SIG-M5 treated with dmso at 0.1 percent for 504 hours (cell line): ENCODE measurements around the gene LAMA1.

Experiments
- DNase-seq: peaks from one replicate; lab custom pipeline; 2025; ENCODE audit not compliant: unreplicated experiment; lab: John Stamatoyannopoulos, UW

The LAMA1 gene

DNA sequence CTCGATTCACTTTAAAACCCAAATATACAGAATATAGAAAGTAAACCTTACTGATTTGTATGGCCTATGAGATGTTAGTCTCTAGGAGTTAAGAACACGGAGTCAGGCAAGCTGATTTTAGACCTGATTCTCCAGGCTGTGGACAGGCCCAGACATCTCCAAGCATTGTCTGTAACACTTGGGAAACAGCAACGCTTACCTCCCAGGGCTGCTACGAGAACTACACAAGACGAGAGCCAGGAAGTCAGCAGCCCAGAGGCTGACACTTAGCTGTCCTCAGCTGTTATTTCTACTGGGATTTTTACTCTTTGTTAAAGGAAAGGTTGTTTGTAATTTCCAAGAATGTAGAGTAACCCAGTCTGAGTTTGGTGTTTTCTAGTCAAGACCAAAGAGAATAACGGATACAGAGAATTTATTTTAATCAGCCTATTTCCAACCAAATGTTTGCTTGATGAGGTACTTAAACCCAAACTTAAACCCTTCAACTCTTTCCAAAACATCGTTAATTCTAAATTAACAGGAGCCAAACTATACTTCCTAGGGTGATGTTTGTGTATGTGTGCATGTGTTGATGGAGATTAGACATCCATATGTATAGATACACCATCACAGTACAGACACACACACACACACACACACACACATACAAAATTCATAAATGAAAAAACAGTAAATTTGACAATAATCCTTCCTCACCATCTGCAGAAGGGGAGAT lies 123.4 kb downstream of the LAMA1 start:
- DNase-seq = no peak

DNA sequence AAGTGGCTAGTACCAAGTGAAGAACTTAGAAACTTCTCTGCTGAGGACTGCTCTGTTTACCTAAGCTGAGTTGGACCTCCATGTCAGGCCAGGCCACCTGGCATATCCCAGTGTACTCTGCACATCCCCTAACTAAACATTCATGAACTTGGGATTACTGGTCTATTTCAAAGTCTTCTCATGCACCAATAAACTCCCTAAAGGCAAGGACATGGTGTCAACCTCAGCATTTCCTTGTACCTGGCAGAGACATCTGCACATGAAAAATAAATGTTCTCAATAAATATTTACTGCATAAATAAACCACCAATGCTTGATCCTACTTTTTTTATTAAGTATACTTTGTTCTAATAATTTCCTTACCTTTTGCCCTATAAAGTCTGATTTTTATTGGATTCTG lies 124.8 kb downstream of the LAMA1 start:
- no peak for DNase-seq

- DNase-seq = no peak
Observed at GRCh38 chr18:6983366-6983765, 134.2 kb downstream of the LAMA1 start.

DNA sequence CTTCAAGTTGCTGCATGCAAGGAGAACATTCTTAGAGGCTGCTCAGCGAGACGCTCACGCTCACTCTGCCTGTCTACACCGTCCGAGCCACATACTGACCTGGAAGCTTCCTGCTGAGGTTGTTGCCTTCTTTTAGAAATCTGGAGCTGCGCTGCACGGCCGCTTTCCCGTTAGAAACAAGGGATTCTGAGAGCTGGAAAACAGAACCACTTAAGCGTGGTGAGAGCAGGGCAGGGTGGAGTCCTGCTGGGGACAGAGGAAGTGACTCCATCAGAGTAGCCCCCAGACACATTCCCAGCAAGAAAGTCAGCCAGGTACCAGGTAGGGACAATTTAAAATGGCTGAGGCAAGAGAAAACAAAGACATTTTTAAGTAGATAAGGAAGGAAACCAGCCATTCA lies 135.2 kb downstream of the LAMA1 start:
- DNase-seq = no peak

- DNase-seq = no peak
Observed at GRCh38 chr18:6980363-6980762, 137.2 kb downstream of the LAMA1 start.

- DNase-seq = no peak
Observed at GRCh38 chr18:6979954-6980353, 137.6 kb downstream of the LAMA1 start.

- no peak for DNase-seq
Observed at GRCh38 chr18:6976935-6977334, 140.7 kb downstream of the LAMA1 start.

DNA sequence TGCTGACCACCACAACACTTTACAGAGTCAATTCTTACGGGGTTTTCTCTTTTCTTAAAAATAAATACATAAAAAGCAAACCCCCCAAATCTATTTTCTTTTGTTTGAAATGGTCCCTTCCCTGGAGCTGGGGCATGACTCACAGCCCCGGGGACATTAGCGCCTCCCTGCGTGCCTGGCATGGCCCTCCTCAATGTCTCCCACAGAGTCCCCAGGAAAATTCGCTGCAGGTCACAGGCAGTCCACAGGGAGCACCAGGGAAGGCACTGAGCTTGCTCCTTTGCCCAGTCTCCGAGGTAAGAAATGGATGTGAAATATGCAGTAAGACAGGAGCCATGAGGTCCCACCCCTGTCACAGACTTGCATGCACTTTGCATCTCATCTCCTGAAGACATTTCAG lies 142.5 kb downstream of the LAMA1 start:
- no peak for DNase-seq

- no peak for DNase-seq
Observed at GRCh38 chr18:6971823-6972478, 145.6 kb downstream of the LAMA1 start.

GRCh38 chr18:6963452-6964097 lies 154.0 kb downstream of the LAMA1 start:
- DNase-seq = no peak

GRCh38 chr18:6962571-6963451 lies 154.8 kb downstream of the LAMA1 start:
- no peak for DNase-seq

DNA sequence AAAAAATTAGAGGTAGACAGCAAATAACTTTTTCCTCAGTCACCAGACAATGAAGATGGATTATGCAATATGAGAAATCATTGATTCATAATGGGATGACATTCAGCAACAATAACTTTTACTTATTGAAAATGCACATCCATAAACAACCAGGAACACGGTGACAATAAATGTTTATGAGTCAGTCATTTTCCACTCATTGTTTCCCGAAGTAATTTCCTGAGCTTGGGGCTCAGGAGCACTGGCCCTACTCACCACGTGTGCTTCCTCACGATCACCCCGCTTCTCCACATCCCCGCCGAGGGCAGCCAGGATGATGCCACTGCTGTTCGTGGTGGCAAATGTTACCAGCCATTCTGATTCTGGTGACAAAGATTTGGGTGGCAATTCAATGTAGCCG lies 156.3 kb downstream of the LAMA1 start:
- DNase-seq = no peak

GRCh38 chr18:6960656-6961055 lies 156.9 kb downstream of the LAMA1 start:
- no peak for DNase-seq

DNA sequence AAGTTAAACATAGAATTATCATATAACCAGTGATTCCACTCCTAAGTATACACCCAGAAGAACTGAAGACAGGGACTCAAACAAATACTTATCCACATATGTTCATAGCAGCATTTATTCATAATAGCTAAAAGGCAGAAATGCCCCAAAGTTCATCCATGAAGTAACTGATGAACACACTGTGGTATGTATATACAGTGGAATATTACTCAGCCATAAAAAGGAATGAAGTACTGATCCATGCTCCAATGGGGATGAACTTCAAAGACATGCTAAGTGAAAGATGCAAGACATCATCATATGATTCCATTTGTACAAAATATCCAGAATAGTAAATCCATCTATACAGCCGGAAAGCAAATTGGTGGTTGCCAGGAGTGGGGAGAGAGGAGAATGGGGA lies 157.5 kb downstream of the LAMA1 start:
- DNase-seq = no peak

DNA sequence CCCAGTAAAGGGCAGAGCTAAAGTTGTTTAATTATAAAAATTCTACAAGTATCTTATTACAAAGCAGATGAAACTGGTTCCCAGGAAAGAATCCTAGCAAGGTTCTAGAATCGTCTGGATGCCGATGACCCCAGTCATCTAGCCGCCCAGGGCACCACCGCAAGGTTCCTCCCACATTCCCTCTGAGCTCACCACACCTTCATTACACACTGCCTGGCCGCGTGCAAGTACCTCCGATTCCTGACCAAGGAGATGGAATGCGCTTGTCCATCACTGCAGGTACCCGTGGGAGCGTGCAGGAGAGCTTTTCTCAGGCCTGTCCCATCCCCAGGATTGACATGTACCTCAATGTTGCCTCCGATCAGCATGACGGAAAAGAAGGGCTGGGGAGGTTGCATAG lies 158.5 kb downstream of the LAMA1 start:
- DNase-seq = no peak

- no peak for DNase-seq
Observed at GRCh38 chr18:6956999-6957398, 160.6 kb downstream of the LAMA1 start.

DNA sequence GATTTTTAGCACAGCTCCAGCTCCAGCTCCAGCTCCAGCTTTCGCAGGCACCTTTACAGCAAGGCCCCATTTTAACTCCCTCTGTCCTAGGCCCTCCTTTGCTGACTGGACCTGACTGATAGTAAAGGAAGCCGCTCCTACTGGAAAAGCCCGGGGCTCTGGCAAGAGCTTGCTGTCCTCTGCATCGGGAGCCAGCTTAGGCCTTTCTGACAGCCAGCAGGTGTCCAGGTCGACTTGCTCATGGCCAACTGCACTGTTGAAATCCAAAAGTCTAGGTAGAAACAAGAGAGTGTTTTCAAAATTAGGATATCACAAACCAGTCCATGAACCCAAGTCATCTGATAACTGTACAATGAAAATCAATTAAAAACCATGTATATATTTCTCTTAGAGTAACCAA lies 161.1 kb downstream of the LAMA1 start:
- DNase-seq = no peak

- DNase-seq = no peak
Observed at GRCh38 chr18:6955304-6955703, 162.3 kb downstream of the LAMA1 start.

DNA sequence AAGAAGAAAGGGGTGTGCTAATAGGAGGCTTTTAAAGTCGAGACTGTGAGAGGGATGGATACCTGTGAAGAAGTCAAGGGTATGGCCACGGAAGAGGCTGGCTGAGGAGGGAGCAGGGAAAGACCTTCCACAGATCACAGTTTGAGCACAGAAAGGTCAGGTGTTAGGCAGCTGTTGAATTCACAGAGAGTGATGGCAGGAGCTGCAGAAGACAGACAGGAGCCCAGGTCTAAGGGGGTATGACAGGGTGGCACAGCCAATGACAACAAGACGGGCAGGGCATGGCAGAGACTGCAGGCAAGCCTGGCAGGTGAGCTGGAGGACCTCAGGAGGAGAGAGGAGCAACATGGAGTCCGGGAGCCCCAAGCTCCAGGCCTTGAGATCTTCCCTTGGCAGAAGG lies 163.1 kb downstream of the LAMA1 start:
- DNase-seq = no peak

DNA sequence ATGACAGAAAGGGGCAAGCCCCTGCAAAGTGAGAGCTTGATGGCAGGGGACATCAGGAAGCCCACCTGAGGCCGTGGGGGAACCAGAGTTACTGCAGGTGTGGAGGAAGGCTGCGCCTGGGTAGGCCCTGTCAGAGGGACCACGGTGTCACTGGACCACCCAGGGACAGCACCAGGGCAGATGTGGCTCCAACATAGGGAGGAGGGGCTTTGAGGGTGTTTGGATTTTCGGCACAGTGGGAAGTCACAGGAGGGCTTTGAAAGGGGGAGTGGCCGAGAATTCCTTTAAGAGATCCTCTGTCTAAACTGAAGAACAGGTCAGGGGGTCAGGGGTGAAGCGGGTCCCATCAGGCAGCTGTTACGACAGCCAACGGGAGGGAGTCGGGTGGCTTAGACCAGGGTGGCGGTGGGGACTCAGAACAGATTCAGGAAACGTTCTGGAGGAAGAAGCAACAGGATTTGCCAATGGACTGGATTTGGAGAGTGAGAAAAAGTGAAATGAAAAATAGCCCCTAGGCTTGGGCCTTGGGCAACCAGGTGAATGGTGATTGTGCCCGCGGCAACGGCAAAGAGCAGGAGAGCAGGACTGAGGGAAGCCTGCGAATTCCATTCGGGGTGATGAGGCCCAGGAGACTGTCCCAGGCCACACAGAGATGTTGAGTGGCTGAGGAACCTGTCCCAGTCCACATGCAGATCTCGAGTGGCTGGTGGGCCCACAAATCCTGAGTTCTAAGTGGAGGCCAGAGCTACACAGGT lies 166.1 kb downstream of the LAMA1 start:
- no peak for DNase-seq

DNA sequence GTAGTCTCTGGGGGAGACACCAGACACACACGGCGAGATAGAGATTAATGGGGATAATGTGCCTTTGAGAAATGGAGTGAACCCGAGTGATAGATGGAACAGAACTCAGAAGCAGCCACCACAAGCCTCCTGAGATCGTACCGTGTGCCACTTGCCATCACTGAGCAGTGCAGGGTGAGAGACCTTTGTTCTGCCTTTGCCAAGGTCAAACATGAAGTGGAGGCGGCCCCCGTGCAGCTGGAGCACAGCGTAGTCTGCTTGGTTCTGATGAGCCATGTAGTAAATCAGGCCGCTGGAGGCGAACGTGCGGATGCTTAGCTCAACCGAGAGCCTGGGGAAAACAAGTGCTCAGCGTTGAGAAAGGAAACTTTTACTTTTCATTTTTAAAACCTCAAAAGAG lies 167.0 kb downstream of the LAMA1 start:
- no peak for DNase-seq
